Central memory CD8-positive, alpha-beta T cell (primary cell): ENCODE measurements around the gene NRM.

Source experiments
- ATAC-seq: fragments of 150-1000 bp; cut with Tn5 transposase; replicated peaks from 2 replicates; pipeline ENCODE4 v1.10.0; 2022; ENCODE audit warnings: mild to moderate bottlenecking, moderate FRiP score, moderate number of reproducible peaks; ENCODE audit not compliant: poor library complexity, severe bottlenecking; ENCODE audit errors: extremely low read depth
- DNase-seq, 2 donors: peaks; one replicate each; pipeline ENCODE4 v3.0.0; 2021; ENCODE audit warnings: low spot score in 2 of 2
- H3K27ac Mint-ChIP-seq: one replicate; pipeline ENCODE4 v1.8.0; 2022; ENCODE audit warnings: low read depth, mild to moderate bottlenecking, moderate library complexity, mixed read lengths
- H3K27me3 Mint-ChIP-seq: one replicate; pipeline ENCODE4 v1.8.0; 2022; ENCODE audit warnings: mixed read lengths
- H3K36me3 Mint-ChIP-seq: one replicate; pipeline ENCODE4 v1.8.0; 2022; ENCODE audit warnings: mild to moderate bottlenecking, moderate library complexity, mixed read lengths; ENCODE audit not compliant: insufficient read depth
- H3K4me1 Mint-ChIP-seq: one replicate; pipeline ENCODE4 v1.8.0; 2022; ENCODE audit warnings: mixed read lengths
- H3K4me3 Mint-ChIP-seq: one replicate; pipeline ENCODE4 v1.8.0; 2022; ENCODE audit warnings: mild to moderate bottlenecking, moderate library complexity, mixed read lengths
- H3K9me3 Mint-ChIP-seq: one replicate; pipeline ENCODE4 v1.8.0; 2022; ENCODE audit warnings: mixed read lengths

The NRM gene

DNA sequence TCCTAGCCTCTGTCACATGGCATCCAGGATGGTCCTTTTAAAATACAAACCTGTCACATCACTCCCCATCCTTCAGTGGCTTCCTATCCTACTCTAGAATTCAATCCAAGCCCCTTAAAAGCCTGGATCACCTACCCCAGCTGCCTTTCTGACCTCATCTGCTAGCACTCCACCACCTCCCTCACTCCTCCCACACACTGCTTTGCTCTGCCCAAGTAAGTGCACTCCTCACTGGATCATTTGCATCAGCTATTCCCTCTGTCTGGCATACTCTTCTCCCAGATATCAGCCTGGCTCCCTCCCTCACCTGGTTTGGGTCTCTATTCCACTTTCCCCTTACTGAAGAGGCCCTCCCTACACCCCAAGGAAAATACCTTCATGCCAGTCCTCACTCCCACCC, 33.3 kb downstream of the NRM start:
- no peak for ATAC-seq
- no peak for DNase-seq
- Mint-ChIP-seq H3K9me3 (no peaks in the 10 kb centered on the region), H3K27ac (peak overlapping the region; percentile 26), H3K4me3 (no peak overlapping the region), H3K27me3 (no peaks in the 10 kb centered on the region), H3K36me3 (peaks cover 64% of the 10 kb centered on the region), H3K4me1 (peaks cover 17% of the 10 kb centered on the region)

DNA sequence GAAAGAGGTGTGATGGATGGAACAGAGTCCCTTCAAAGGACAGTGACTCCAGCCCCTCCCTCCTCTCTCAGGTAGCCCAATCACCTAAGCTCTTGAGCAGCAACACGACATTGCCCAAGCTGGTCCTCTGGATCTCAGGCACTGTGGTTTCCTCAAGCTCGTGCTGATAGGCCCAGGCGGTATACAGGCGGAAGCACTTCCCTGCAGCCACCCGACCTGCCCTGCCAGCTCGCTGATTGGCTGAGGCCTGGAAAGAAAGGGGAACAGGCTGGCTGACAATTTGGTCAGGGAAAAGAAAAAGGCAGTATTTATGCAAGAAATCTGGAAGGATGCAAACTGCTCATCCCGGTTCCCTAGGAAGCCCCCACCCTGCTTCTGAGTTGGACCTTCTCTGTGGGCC, 34.3 kb downstream of the NRM start:
- no peak overlapping the region for H3K27ac Mint-ChIP-seq
- no peak overlapping the region for H3K4me3 Mint-ChIP-seq
- peaks cover 64% of the 10 kb centered on the region for H3K36me3 Mint-ChIP-seq
- no peaks in the 10 kb centered on the region for H3K9me3 Mint-ChIP-seq
- no peak for DNase-seq
- H3K4me1 Mint-ChIP-seq: peaks cover 17% of the 10 kb centered on the region
- no peak for ATAC-seq
- H3K27me3 Mint-ChIP-seq: no peaks in the 10 kb centered on the region

DNA sequence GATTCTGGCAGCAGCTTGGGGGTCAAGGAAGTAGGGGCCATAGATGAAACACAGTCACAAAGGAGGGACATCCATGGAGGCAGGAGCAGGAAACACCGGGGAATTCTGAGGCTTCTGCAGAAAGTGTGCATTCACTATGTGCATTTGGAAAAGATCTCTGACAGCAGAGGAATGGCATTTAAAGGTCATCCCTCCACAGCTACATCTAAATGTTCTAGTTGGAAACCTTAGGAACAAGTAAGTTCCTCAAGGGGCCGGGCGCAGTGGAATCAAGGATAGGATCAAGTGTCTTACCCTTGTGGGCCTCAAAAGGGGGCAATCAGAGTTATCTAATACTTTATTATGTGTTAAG, 35.1 kb downstream of the NRM start:
- Mint-ChIP-seq H3K9me3 (no peaks in the 10 kb centered on the region), H3K27ac (no peak overlapping the region), H3K27me3 (no peaks in the 10 kb centered on the region), H3K36me3 (peaks cover 68% of the 10 kb centered on the region), H3K4me3 (no peak overlapping the region), H3K4me1 (peaks cover 17% of the 10 kb centered on the region)
- no peak for ATAC-seq
- DNase-seq: no peak

DNA sequence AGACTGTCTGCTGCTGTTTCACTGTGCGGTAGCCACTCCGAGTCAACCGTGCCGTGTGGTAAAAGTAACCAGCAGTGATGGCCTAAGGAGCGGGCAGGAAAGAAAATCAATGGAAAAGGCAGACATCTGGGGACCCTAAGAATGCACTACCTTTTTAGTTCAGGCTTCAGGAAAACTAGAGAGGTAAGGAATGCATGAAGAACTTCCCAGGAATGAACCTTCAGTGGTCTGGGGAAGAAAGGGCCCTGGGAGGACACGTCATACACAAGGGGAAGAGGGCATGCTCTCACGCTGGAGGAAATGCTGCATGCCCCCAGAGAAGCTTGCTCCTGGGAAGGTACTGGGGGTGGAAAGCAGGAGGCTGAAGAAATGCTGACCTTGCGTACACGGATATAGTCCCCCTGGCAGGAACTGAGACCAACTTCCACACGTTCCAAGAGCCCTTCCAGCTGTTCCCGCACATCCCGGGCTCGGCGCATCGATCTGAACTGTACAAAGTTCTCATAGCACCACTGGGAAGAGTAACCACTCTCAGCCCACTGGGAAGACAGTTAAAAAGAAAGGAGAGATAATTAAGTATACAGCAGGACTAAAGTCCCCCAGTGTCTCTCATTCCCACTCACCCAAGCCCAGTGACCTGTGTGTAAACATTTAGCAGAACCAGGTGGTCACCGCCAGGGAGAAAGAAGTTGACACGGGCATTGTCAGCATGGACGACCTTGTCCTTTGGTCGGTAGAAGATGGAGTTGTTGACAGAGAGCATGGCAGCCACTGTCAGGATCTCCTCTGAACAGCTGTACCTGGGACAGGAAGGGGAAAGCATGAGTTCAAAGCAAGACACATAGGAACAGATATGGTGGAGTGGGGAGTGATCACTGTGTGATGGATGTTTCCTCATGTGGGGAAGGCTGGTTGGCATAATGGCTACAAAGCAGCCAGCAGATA, 35.7 kb downstream of the NRM start:
- H3K36me3 Mint-ChIP-seq: peaks cover 70% of the 10 kb centered on the region
- ATAC-seq: no peak
- H3K4me3 Mint-ChIP-seq: no peak overlapping the region
- no peak overlapping the region for H3K27ac Mint-ChIP-seq
- H3K9me3 Mint-ChIP-seq: no peaks in the 10 kb centered on the region
- no peaks in the 10 kb centered on the region for H3K27me3 Mint-ChIP-seq
- H3K4me1 Mint-ChIP-seq: peaks cover 16% of the 10 kb centered on the region
- DNase-seq: no peak

DNA sequence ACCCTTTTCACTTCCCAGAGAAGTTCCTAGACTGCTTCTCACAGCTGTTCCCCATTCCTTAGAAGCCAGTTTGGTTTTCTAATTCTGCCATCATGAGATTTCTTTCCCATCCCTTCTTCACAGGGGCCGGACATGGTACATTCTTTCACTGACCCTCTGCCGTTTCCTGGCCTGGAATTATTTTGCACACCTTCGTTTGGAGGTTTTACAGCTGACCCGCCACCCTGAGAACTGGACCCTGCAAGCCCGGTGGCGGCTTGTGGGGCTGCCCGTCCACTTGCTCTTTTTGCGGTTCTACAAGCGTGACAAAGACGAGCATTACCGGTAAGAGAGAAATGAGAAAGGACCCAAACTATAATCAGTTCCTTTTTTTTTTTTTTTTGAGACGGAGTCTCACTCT, 39.6 kb downstream of the NRM start:
- DNase-seq: no peak
- Mint-ChIP-seq H3K27me3 (no peaks in the 10 kb centered on the region), H3K4me3 (no peak overlapping the region), H3K36me3 (peaks cover 58% of the 10 kb centered on the region), H3K4me1 (peaks cover 14% of the 10 kb centered on the region), H3K27ac (no peak overlapping the region), H3K9me3 (no peaks in the 10 kb centered on the region)
- no peak for ATAC-seq

DNA sequence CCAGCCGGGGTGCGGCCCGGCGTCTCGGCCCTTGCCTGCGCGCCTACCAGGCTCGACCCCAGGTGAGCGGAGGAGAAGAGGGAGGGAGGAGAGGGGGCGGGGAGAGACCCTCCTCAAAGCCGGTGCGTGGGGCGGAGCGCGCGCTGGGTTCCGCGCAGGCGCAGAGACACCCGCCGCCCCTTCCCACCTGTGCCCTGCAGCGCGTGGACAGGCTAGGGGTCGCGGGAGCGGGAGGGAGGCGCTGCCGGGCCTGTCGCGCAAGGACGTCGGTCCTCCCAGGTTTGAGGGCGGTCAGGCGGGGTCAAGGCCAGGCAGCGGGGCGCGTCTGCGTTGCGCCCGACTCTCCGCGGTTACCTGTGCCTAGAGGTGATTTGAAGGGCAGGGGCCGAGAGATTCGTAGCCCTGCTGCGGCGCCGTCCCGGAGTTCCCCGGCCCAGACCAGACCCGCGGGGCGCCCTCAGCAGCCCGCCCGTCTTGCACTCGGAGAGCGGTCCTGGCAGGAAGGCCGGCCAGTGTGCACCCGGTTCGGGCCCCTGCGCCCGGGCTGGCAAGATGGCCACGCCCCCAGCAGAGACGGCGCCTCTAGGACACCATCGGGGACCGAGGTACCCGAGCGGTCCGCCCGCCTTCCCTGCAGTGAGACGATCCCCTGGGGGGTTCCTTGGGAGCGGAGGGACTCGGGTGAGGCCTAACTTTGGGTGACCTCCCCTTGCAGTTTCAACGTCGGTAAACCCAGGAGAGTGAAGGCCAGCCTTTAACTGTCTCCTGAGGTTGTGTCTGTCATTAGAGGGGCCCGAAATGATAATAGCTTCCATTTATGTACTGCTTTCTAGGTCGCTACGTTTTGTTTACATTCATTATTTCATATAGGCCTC, 43.3 kb downstream of the NRM start:
- peak overlapping the region; percentile 82 for H3K27ac Mint-ChIP-seq
- H3K4me1 Mint-ChIP-seq: peaks cover 25% of the 10 kb centered on the region

DNA sequence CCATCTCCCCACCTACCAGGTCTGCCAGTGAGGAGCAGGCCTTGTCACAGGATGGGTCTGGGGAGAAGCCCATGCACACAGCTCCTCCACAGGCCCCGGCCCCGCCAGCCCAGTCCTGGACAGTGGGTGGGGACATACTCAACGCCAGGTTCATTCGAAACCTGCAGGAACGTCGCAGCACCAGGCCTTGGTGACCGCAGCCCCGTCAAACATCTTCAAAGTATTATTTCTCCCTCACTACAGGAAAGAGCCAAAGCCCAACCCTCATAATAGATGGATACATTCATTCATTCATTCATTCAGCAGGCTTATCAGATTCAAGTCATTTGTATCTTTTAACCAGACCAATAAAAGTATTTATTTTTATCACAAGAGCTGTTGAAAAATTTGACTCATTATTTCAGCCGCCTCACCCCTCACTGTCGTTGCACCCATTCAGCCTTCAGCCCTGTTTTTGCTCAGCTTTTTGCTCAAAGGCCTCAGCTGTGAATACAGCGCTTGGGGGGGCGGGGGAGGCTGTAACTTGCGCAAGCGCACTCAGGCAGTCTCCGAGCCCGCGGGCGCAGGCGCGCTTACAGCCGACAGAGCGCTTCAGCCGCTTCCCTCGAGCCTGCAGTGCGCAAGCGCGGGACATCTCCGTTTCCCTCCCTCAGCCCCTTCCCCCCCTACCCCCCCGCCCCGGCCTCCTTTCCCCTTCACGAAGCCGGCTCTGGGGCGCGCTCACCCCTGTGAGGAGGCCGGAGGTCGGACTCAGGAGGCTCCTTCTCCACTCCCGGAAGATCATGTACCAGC, 44.1 kb downstream of the NRM start, which contains the start of gene C6orf136:
TSS of gene C6orf136 (plus strand) at position 684 of the 792 bp plus-strand sequence. CDS start at position 783, 99 bp downstream.
- Mint-ChIP-seq H3K4me3 (peak within 1 kb of the TSS; percentile 84), H3K36me3 (peaks cover 25% of the 10 kb centered on the region), H3K27me3 (no peaks in the 10 kb centered on the region), H3K27ac (peak within 1 kb of the TSS; percentile 82), H3K4me1 (peaks cover 25% of the 10 kb centered on the region), H3K9me3 (no peaks in the 10 kb centered on the region)
- ATAC-seq (peak; percentile 80), DNase-seq (peak; percentile 80 to 84)

More for the DNA sequence above, 43.3 kb downstream of the NRM start:
- Mint-ChIP-seq H3K9me3 (no peaks in the 10 kb centered on the region), H3K36me3 (peaks cover 31% of the 10 kb centered on the region), H3K4me3 (peak overlapping the region; percentile 84), H3K27me3 (no peaks in the 10 kb centered on the region)
- peak; percentile 69 for ATAC-seq
- peak; percentile 49 to 53 for DNase-seq

DNA sequence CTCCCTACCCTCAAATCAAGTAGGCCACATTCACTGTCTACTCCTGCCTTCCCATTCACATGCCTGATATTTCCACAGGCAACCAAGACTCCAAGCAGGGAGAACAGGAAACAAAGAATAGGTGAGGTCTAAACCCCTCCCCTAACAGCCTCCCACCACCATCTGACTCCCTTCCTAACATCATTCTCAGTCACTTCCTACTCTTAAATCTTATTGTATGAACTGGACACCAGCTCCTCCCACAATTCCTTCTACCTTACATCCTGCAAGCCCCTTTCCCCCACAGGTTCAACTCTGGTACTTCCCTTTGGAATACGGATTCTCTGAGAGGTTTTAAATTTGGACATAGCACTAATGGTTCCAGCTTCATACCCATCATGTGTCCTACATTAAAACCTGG, 44.8 kb downstream of the NRM start:
- Mint-ChIP-seq H3K27me3 (no peaks in the 10 kb centered on the region), H3K4me1 (peaks cover 25% of the 10 kb centered on the region), H3K27ac (no peak overlapping the region), H3K4me3 (no peak overlapping the region), H3K36me3 (peaks cover 19% of the 10 kb centered on the region), H3K9me3 (no peaks in the 10 kb centered on the region)
- DNase-seq (no peak), ATAC-seq (no peak)

DNA sequence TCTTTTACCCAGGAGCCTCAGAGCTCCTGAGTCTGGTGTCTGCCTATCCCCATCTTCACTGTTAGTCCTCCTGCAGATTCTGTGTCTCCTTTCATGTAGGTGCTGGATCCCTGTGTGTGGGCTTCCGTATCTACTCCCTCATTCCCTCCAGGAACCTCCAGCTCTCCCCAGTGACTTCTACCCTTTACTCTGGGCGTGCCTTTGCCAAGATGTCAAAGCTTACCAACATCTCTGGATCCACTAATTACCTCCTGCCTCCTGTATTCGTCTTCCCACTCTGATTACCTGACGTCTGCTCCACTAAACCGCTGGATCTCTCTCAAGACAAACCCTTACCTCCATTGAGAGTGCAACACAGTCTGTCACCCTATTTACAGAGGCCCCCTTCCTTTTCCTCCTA, 46.0 kb downstream of the NRM start:
- Mint-ChIP-seq H3K36me3 (peaks cover 13% of the 10 kb centered on the region), H3K4me3 (no peak overlapping the region), H3K27me3 (no peaks in the 10 kb centered on the region), H3K9me3 (no peaks in the 10 kb centered on the region), H3K4me1 (peaks cover 25% of the 10 kb centered on the region), H3K27ac (no peak overlapping the region)
- no peak for ATAC-seq
- no peak for DNase-seq

DNA sequence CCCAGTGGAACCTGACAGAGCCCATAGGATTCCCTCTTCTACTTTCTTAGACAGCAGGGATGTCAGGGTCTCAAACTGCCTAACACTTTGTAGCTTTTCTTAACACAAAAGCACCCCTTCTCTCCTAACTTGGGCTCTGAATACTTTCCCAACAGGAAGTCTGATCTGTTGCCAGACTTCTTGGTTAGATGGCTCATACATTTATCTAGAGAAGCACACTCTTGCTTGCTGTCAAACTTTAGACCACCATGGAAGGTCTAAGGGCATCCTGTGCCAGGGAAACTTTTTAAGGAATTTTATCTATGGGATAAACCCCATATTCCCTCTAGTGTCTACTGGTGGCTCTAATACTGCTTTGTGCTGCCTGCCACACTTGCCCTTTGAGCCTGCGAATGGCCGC, 47.1 kb downstream of the NRM start:
- H3K9me3 Mint-ChIP-seq: no peaks in the 10 kb centered on the region
- H3K36me3 Mint-ChIP-seq: peaks cover 9% of the 10 kb centered on the region
- ATAC-seq (no peak), DNase-seq (no peak)
- peaks cover 21% of the 10 kb centered on the region for H3K4me1 Mint-ChIP-seq
- H3K27me3 Mint-ChIP-seq: no peaks in the 10 kb centered on the region
- H3K27ac Mint-ChIP-seq: no peak overlapping the region
- no peak overlapping the region for H3K4me3 Mint-ChIP-seq

DNA sequence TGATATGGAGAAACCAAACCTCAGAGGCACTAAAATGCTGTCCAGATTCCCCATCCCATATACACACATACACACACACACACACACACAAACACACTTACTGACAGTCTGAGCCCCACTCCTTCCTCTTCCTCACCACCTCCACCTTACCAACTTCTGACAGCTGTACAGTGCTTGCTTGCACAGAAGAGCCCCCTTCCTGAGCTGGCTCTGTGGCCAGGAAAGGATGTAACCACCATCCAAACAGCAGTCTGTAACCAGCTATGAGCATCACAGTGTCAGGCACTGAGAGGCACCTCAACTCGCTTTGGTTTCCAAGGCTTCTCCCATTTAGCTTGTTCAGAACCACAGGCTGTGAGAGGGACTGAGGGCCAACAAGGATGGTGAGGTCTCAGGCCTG, 49.7 kb downstream of the NRM start:
- Mint-ChIP-seq H3K27me3 (no peaks in the 10 kb centered on the region), H3K4me3 (no peak overlapping the region), H3K9me3 (no peaks in the 10 kb centered on the region), H3K36me3 (peaks cover 9% of the 10 kb centered on the region), H3K27ac (peak overlapping the region; percentile 9), H3K4me1 (peaks cover 10% of the 10 kb centered on the region)
- DNase-seq (no peak), ATAC-seq (no peak)

DNA sequence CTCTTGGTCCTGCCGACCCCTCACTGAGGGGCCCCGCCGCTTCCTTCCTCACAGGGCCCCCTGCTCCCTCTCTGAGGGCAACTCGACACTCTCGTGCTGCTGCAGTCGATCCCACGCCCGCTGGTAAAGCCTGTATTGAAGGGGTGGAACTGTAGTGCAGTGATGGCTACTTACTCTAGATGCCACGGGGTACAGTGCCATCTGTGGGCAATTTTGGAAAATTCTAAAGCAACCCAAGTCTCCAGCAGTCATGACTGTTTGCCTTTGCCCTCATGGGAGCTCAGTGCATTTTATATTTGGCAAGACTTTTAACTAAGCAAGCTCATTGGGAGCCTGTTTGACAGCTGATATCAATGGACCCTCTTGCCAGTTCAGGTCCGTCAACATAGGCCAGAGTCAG, 50.3 kb downstream of the NRM start:
- Mint-ChIP-seq H3K4me3 (no peak overlapping the region), H3K36me3 (peaks cover 9% of the 10 kb centered on the region), H3K9me3 (no peaks in the 10 kb centered on the region), H3K27ac (no peak overlapping the region), H3K4me1 (peaks cover 6% of the 10 kb centered on the region), H3K27me3 (no peaks in the 10 kb centered on the region)
- ATAC-seq: no peak
- DNase-seq: no peak
